OCI-LY7 (cell line): Measurements from ENCODE around the gene GOSR1.

ENCODE experiments used
- EZH2phosphoT487 ChIP-seq: fragments of 200-600 bp; sonication (generic); IDR thresholded peaks from 2 replicates; pipeline ENCODE4 v1.6.1; 2018; ENCODE audit warnings: low read depth, borderline replicate concordance, mild to moderate bottlenecking, mixed run types, antibody characterized with exemption, low read length, moderate library complexity, mixed read lengths
- TF ChIP-seq, protein P1 (sequence below): fragments of 200-600 bp; sonication (generic); conservative IDR thresholded peaks from 2 replicates; pipeline ENCODE4 v1.5.1; 2014; ENCODE audit warnings: mild to moderate bottlenecking, antibody characterized with exemption, low read length, moderate library complexity, mixed read lengths

DNA sequence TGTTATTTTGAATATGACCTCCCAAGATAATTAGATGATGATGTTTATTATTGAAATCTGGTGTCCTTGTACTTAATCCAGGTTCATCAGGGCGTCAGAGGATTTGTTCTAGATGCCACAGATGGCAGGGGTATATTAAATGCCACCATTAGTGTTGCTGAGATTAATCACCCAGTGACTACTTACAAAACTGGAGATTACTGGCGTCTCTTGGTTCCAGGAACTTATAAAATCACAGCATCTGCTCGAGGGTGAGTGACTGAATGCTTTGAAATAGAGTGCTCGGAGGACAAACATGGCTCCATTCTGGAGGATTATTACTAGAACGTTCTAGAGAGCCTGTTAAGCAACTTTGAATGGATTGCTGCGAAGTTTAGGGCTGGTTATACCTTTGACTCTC is 33.5 kb upstream of the GOSR1 start:
- no peak for TF ChIP-seq EZH2phosphoT487
- TF ChIP-seq, protein P1, sequence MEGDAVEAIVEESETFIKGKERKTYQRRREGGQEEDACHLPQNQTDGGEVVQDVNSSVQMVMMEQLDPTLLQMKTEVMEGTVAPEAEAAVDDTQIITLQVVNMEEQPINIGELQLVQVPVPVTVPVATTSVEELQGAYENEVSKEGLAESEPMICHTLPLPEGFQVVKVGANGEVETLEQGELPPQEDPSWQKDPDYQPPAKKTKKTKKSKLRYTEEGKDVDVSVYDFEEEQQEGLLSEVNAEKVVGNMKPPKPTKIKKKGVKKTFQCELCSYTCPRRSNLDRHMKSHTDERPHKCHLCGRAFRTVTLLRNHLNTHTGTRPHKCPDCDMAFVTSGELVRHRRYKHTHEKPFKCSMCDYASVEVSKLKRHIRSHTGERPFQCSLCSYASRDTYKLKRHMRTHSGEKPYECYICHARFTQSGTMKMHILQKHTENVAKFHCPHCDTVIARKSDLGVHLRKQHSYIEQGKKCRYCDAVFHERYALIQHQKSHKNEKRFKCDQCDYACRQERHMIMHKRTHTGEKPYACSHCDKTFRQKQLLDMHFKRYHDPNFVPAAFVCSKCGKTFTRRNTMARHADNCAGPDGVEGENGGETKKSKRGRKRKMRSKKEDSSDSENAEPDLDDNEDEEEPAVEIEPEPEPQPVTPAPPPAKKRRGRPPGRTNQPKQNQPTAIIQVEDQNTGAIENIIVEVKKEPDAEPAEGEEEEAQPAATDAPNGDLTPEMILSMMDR, result no peak
